ENCODE data around the gene ENTPD7. TPM values are rescaled to one million over a fixed set of nuclear protein-coding genes. Genes with fewer than 3 reads are reported as not detected.

Gene ENTPD7
- total RNA-seq, 1 experiment from 2014 or later: 14.5 TPM

- Histone ChIP-seq H3K9ac (ENCODE audit: extremely low read depth, insufficient read length, low read length) (no peak overlapping the region), H3K4ac (ENCODE audit: low read depth, low read length) (no peak overlapping the region), H3K27me3 (ENCODE audit: insufficient read depth, low read length) (no peaks in the 10 kb centered on the region), H3K14ac (ENCODE audit: insufficient read depth, low read length) (no peak overlapping the region), H2BK120ac (ENCODE audit: low read depth, low read length, poor library complexity, severe bottlenecking) (no peak overlapping the region), H2BK12ac (ENCODE audit: insufficient read length, low read depth, low read length) (no peak overlapping the region), H4K5ac (ENCODE audit: insufficient read length, low read depth, low read length) (no peak overlapping the region), H2AFZ (ENCODE audit: low read length) (no peak overlapping the region), H3T11ph (ENCODE audit: low read length) (no peak overlapping the region), H2AK5ac (ENCODE audit: insufficient read length, low read length) (no peak overlapping the region), H2BK15ac (ENCODE audit: low read depth, low read length) (no peak overlapping the region), H3K79me2 (ENCODE audit: insufficient read depth, low read length) (no peaks in the 10 kb centered on the region), H2BK20ac (ENCODE audit: low read depth, low read length, poor library complexity, severe bottlenecking) (no peak overlapping the region), H3K79me1 (ENCODE audit: insufficient read depth, low read depth, low read length, poor library complexity, severe bottlenecking) (no peaks in the 10 kb centered on the region), H4K8ac (replicated peaks; ENCODE audit: insufficient read length, low read depth, low read length) (no peak overlapping the region), H3K4me2 (ENCODE audit: insufficient read depth, insufficient read length, low read length) (no peak overlapping the region), H3K23me2 (ENCODE audit: insufficient read length, low read depth, low read length, poor library complexity, severe bottlenecking) (no peaks in the 10 kb centered on the region), H4K91ac (ENCODE audit: insufficient read length, low read depth, low read length) (no peak overlapping the region), H3K4me1 (ENCODE audit: insufficient read depth, low read length) (no peaks in the 10 kb centered on the region; the same call in 1 of the 2 replicates), H3K18ac (ENCODE audit: insufficient read length, low read depth, low read length) (no peak overlapping the region), H3K23ac (ENCODE audit: insufficient read length, low read depth, low read length) (no peak overlapping the region), H4K20me1 (ENCODE audit: control insufficient read depth, insufficient read depth, insufficient read length) (no peaks in the 10 kb centered on the region), H3K9me3 (ENCODE audit: control insufficient read depth, low read depth, low read length) (no peaks in the 10 kb centered on the region), H3K27ac (ENCODE audit: insufficient read length, low read depth, low read length) (no peak overlapping the region), H3K56ac (ENCODE audit: insufficient read length, low read depth, low read length) (no peak overlapping the region), H2BK5ac (ENCODE audit: insufficient read length, low read length) (no peak overlapping the region)
- Mint-ChIP-seq H3K27ac (no peak overlapping the region), H3K27me3 (ENCODE audit: low read depth) (peaks cover 8% of the 10 kb centered on the region; the same call in 1 of the 2 replicates), H3K4me1 (peaks cover 5 to 6% of the 10 kb centered on the region in 2 experiments; a peak in 2 of 4 replicates), H3K36me3 (ENCODE audit: insufficient read depth in 1 of 3, low read depth in 3 of 3) (no peaks in the 10 kb centered on the region), H3K9me3 (no peaks in the 10 kb centered on the region), H3K4me3 (no peak overlapping the region)
- no peak for DNase-seq
- no peak for TF ChIP-seq CTCF (conservative IDR thresholded peaks at IDR 0.05)
These were observed 28.3 kb upstream of the ENTPD7 start for GRCh38 chr10:99630991-99631390.
